Upper lobe of right lung (tissue), 1 donor: ENCODE data around the gene PTPRC. TPM values are rescaled to one million over a fixed set of nuclear protein-coding genes. Genes with fewer than 3 reads are reported as not detected.

Experiments
- ATAC-seq: fragments of 200-7000 bp; cut with Tn5 transposase; one replicate; pipeline ENCODE4 v1.9.1; 2020; ENCODE audit warnings: mild to moderate bottlenecking, moderate library complexity
- DNase-seq: peaks from one replicate; pipeline ENCODE4 v3.0.0-alpha.2; 2020
- H3K27ac ChIP-seq: fragments of 200-600 bp; one replicate; pipeline ENCODE4 v1.8.0; 2022
- H3K27me3 ChIP-seq: fragments of 200-600 bp; one replicate; pipeline ENCODE4 v1.8.0; 2022; ENCODE audit warnings: mild to moderate bottlenecking
- H3K36me3 ChIP-seq: fragments of 200-600 bp; one replicate; pipeline ENCODE4 v1.8.0; 2022
- H3K4me1 ChIP-seq: fragments of 200-600 bp; one replicate; pipeline ENCODE4 v1.8.0; 2022
- H3K4me3 ChIP-seq: fragments of 200-600 bp; one replicate; pipeline ENCODE4 v1.8.0; 2022; ENCODE audit warnings: mild to moderate bottlenecking
- H3K9me3 ChIP-seq: fragments of 200-600 bp; one replicate; pipeline ENCODE4 v1.8.0; 2022
- CTCF ChIP-seq: fragments of 200-600 bp; IDR thresholded peaks from one replicate; pipeline ENCODE4 v1.8.0; 2022; ENCODE audit warnings: antibody characterized with exemption
- intact Hi-C: fragments of 100-400 bp; cut with DNase I; formaldehyde crosslinking; loops from one replicate; pipeline ENCODE4 v1.11.0; 2022
- total RNA-seq: library from RNA; stranded (reverse); fragmentation: NEBNext Ultra II Directional; extraction: Animal tissue kit (Norgen Biotek cat#: 25700); gene quantifications from one replicate; pipeline ENCODE4 v1.2.1, GENCODE V29; 2021
- donor health status: DM: no; HTN: yes; CAD: no; lungs with severe emphysema.

Gene PTPRC
- total RNA-seq, 1 donor from 2014 or later, result 127 TPM

GRCh38 chr1:198653808-198654413 lies 15.1 kb downstream of the PTPRC start:
- ATAC-seq (no peak), DNase-seq (no peak)
- Histone ChIP-seq H3K27ac (no peak overlapping the region), H3K27me3 (no peaks in the 10 kb centered on the region), H3K4me1 (peaks cover 20% of the 10 kb centered on the region), H3K36me3 (no peaks in the 10 kb centered on the region), H3K9me3 (no peaks in the 10 kb centered on the region), H3K4me3 (no peak overlapping the region)
- intact Hi-C loops, result no loop called here
- no peak for TF ChIP-seq CTCF

- TF ChIP-seq CTCF, result no peak
- ATAC-seq (peak; percentile 54), DNase-seq (no peak)
- peaks cover 20% of the 10 kb centered on the region for H3K4me1 ChIP-seq
- H3K27ac ChIP-seq, result no peak overlapping the region
- H3K9me3 ChIP-seq, result no peaks in the 10 kb centered on the region
- H3K4me3 ChIP-seq, result no peak overlapping the region
- no peaks in the 10 kb centered on the region for H3K27me3 ChIP-seq
- H3K36me3 ChIP-seq, result no peaks in the 10 kb centered on the region
- intact Hi-C loops, result no loop called here
Observed at GRCh38 chr1:198655459-198656121, 16.8 kb downstream of the PTPRC start.

GRCh38 chr1:198656500-198656932 lies 17.7 kb downstream of the PTPRC start:
- intact Hi-C loops, result no loop called here
- Histone ChIP-seq H3K4me3 (no peak overlapping the region), H3K36me3 (no peaks in the 10 kb centered on the region), H3K9me3 (no peaks in the 10 kb centered on the region), H3K4me1 (peaks cover 20% of the 10 kb centered on the region), H3K27ac (peak overlapping the region; percentile 27), H3K27me3 (no peaks in the 10 kb centered on the region)
- ATAC-seq (peak; percentile 43), DNase-seq (peak; percentile 67)
- TF ChIP-seq CTCF, result no peak

- intact Hi-C loops, result no loop called here
- DNase-seq (no peak), ATAC-seq (peak; percentile 49)
- Histone ChIP-seq H3K4me1 (peaks cover 16% of the 10 kb centered on the region), H3K27ac (no peak overlapping the region), H3K27me3 (no peaks in the 10 kb centered on the region), H3K4me3 (no peak overlapping the region), H3K36me3 (no peaks in the 10 kb centered on the region), H3K9me3 (no peaks in the 10 kb centered on the region)
- TF ChIP-seq CTCF, result no peak
Observed at GRCh38 chr1:198657550-198658064, 18.8 kb downstream of the PTPRC start.

GRCh38 chr1:198660341-198661261 lies 21.8 kb downstream of the PTPRC start:
- DNase-seq (no peak), ATAC-seq (no peak)
- Histone ChIP-seq H3K4me3 (no peak overlapping the region), H3K9me3 (no peaks in the 10 kb centered on the region), H3K36me3 (no peaks in the 10 kb centered on the region), H3K4me1 (peaks cover 16% of the 10 kb centered on the region), H3K27ac (no peak overlapping the region), H3K27me3 (no peaks in the 10 kb centered on the region)
- no peak for TF ChIP-seq CTCF
- intact Hi-C loops, result no loop called here
